HEK293 (cell line): ENCODE data around the gene RNF217.

Experiments used
- CTCF ChIA-PET: fragments of 350-600 bp; formaldehyde crosslinking; extraction: SDS; loops from one replicate; lab custom pipeline; 2021; ENCODE audit warnings: antibody characterized with exemption; lab: Yijun Ruan, JAX
- POLR2A ChIA-PET: fragments of 300-600 bp; formaldehyde crosslinking; extraction: SDS; loops from one replicate; lab custom pipeline; 2020; ENCODE audit warnings: antibody characterized with exemption, inconsistent platforms; lab: Yijun Ruan, JAX
- H3K27ac ChIP-seq: fragments of 200-500 bp; sonication (Bioruptor generic); 2 replicates; pipeline ENCODE4 v1.5.1; 2014; ENCODE audit warnings: low read depth, low read length, control low read depth, inconsistent platforms; ENCODE audit errors: extremely low read depth
- H3K36me3 ChIP-seq, 2 experiments: fragments of 200-500 bp in 1 of 2; sonication (Bioruptor generic) in 1 of 2; 1 replicate in 1 of 2; 2 replicates in 1 of 2; pipeline ENCODE4 v1.5.1; 2014 to 2017; ENCODE audit warnings: inconsistent platforms in 2 of 2, low read length in 2 of 2; ENCODE audit not compliant: control insufficient read depth in 2 of 2, insufficient read depth in 1 of 2
- H3K4me1 ChIP-seq: fragments of 200-500 bp; sonication (Bioruptor generic); 2 replicates; pipeline ENCODE4 v1.5.1; 2014; ENCODE audit warnings: mild to moderate bottlenecking, low read length, inconsistent platforms; ENCODE audit not compliant: control insufficient read depth, insufficient read depth
- H3K4me3 ChIP-seq: 2 replicates; pipeline ENCODE4 v1.5.1; 2011; ENCODE audit warnings: low read depth, mild to moderate bottlenecking, control low read depth, low read length, moderate library complexity
- H3K9me3 ChIP-seq: fragments of 200-500 bp; sonication (Bioruptor generic); 2 replicates; pipeline ENCODE4 v1.5.1; 2014; ENCODE audit warnings: low read depth, low read length, inconsistent platforms; ENCODE audit not compliant: control insufficient read depth, insufficient read depth
- BCL6B ChIP-seq: fragments of 450-650 bp; formaldehyde crosslinking; IDR thresholded peaks from 2 replicates; pipeline ENCODE4 v1.5.1; 2017; ENCODE audit warnings: missing biosample characterization, missing genetic modification characterization
- HIC1 ChIP-seq: fragments of 450-650 bp; formaldehyde crosslinking; IDR thresholded peaks from 2 replicates; pipeline ENCODE4 v1.5.1; 2016; ENCODE audit warnings: missing biosample characterization, missing genetic modification characterization
- MYNN ChIP-seq: fragments of 450-650 bp; formaldehyde crosslinking; IDR thresholded peaks from 2 replicates; pipeline ENCODE4 v1.5.1; 2016; ENCODE audit warnings: missing biosample characterization, missing genetic modification characterization, borderline replicate concordance
- SP3 ChIP-seq: fragments of 450-650 bp; formaldehyde crosslinking; IDR thresholded peaks from 2 replicates; pipeline ENCODE4 v1.5.1; 2016; ENCODE audit warnings: missing biosample characterization, missing genetic modification characterization
- ZNF121 ChIP-seq: fragments of 450-650 bp; formaldehyde crosslinking; IDR thresholded peaks from 2 replicates; pipeline ENCODE4 v1.5.1; 2016; ENCODE audit warnings: missing biosample characterization, missing genetic modification characterization
- ZNF211 ChIP-seq: fragments of 450-650 bp; formaldehyde crosslinking; IDR thresholded peaks from 2 replicates; pipeline ENCODE4 v1.5.1; 2016; ENCODE audit warnings: low read depth, missing biosample characterization, missing genetic modification characterization
- ZNF280C ChIP-seq: fragments of 450-650 bp; formaldehyde crosslinking; IDR thresholded peaks from 2 replicates; pipeline ENCODE4 v1.5.1; 2016; ENCODE audit warnings: missing biosample characterization, missing genetic modification characterization
- ZNF354C ChIP-seq: fragments of 450-650 bp; formaldehyde crosslinking; IDR thresholded peaks from 2 replicates; pipeline ENCODE4 v1.5.1; 2016; ENCODE audit warnings: missing biosample characterization, missing genetic modification characterization, low read depth, borderline replicate concordance
- ZNF513 ChIP-seq: fragments of 450-650 bp; IDR thresholded peaks from 2 replicates; pipeline ENCODE4 v1.5.1; 2018; ENCODE audit warnings: missing biosample characterization, missing genetic modification characterization
- ZNF518A ChIP-seq: fragments of 450-650 bp; formaldehyde crosslinking; conservative IDR thresholded peaks from 2 replicates; pipeline ENCODE4 v1.5.1; 2016; ENCODE audit warnings: low read depth, missing biosample characterization, missing genetic modification characterization
- ZNF529 ChIP-seq: fragments of 450-650 bp; formaldehyde crosslinking; IDR thresholded peaks from 2 replicates; pipeline ENCODE4 v1.5.1; 2017; ENCODE audit warnings: missing genetic modification characterization, missing biosample characterization; ENCODE audit not compliant: insufficient replicate concordance
- ZNF560 ChIP-seq: fragments of 450-650 bp; formaldehyde crosslinking; IDR thresholded peaks from 2 replicates; pipeline ENCODE4 v1.5.1; 2017; ENCODE audit warnings: missing biosample characterization, missing genetic modification characterization, borderline replicate concordance
- ZNF623 ChIP-seq: fragments of 450-650 bp; formaldehyde crosslinking; IDR thresholded peaks from 2 replicates; pipeline ENCODE4 v1.5.1; 2016; ENCODE audit warnings: missing biosample characterization, missing genetic modification characterization
- ZNF692 ChIP-seq: fragments of 450-650 bp; formaldehyde crosslinking; IDR thresholded peaks from 2 replicates; pipeline ENCODE4 v1.5.1; 2016; ENCODE audit warnings: missing biosample characterization, missing genetic modification characterization
- ZNF791 ChIP-seq: fragments of 450-650 bp; formaldehyde crosslinking; IDR thresholded peaks from 2 replicates; pipeline ENCODE4 v1.5.1; 2016; ENCODE audit warnings: missing biosample characterization, missing genetic modification characterization
- ZNF843 ChIP-seq: fragments of 450-650 bp; formaldehyde crosslinking; IDR thresholded peaks from 2 replicates; pipeline ENCODE4 v1.5.1; 2016; ENCODE audit warnings: missing biosample characterization, missing genetic modification characterization

RNF217 gene

GRCh38 chr6:124947971-124948451 lies 14.2 kb upstream of the RNF217 start:
- CTCF ChIA-PET, result interaction anchor here (1.2 kb wide), 1 partner anchor 166 kb away, joined by 3 read pairs; no protein-coding TSS in a partner anchor
- no peak overlapping the region for H3K4me3 ChIP-seq
- POLR2A ChIA-PET, result no interaction called here
- no peaks in the 10 kb centered on the region for H3K9me3 ChIP-seq
- H3K36me3 ChIP-seq, result no peaks in the 10 kb centered on the region
- H3K27ac ChIP-seq, result no peak overlapping the region
- H3K4me1 ChIP-seq, result peaks cover 8% of the 10 kb centered on the region; the same call in 1 of the 2 replicates
- TF ChIP-seq ZNF211 (tag by site-specific recombination), result no peak
- TF ChIP-seq ZNF692 (tag by site-specific recombination), result no peak
- no peak for TF ChIP-seq ZNF560 (tag by site-specific recombination)
- TF ChIP-seq BCL6B (tag by site-specific recombination), result no peak
- no peak for TF ChIP-seq ZNF280C
- TF ChIP-seq ZNF623, result no peak
- TF ChIP-seq ZNF518A (tag by site-specific recombination), result no peak
- no peak for TF ChIP-seq MYNN (tag by site-specific recombination)
- TF ChIP-seq SP3 (tag by site-specific recombination), result no peak
- no peak for TF ChIP-seq ZNF354C (tag by site-specific recombination)
- no peak for TF ChIP-seq ZNF121 (tag by site-specific recombination)
- no peak for TF ChIP-seq ZNF529 (tag by site-specific recombination)
- TF ChIP-seq ZNF513 (tag by site-specific recombination), result no peak
- no peak for TF ChIP-seq HIC1
- no peak for TF ChIP-seq ZNF791 (tag by site-specific recombination)
- no peak for TF ChIP-seq ZNF843 (tag by site-specific recombination)
- TF ChIP-seq, all 188 proteins: peak for 0
